H9 (cell line): ENCODE results near the gene ANXA4. TPM values are rescaled to one million over a fixed set of nuclear protein-coding genes. Genes with fewer than 3 reads are reported as not detected.

Experiments used
- DNase-seq: peaks from one replicate; pipeline ENCODE4 v3.0.0-alpha.2; 2017
- H2AFZ ChIP-seq: one replicate; pipeline ENCODE4 v1.6.1; 2013; ENCODE audit warnings: mild to moderate bottlenecking, low read length, control low read depth, moderate library complexity
- H2AK5ac ChIP-seq: 2 replicates; pipeline ENCODE4 v1.6.1; 2013; ENCODE audit warnings: low read length, control low read depth, mixed read lengths; ENCODE audit not compliant: insufficient read length
- H2BK120ac ChIP-seq: one replicate; pipeline ENCODE4 v1.6.1; 2013; ENCODE audit warnings: low read depth, mild to moderate bottlenecking, low read length, control low read depth, inconsistent platforms; ENCODE audit not compliant: poor library complexity, severe bottlenecking
- H2BK12ac ChIP-seq: 2 replicates; pipeline ENCODE4 v1.6.1; 2013; ENCODE audit warnings: low read length, control low read depth, mixed read lengths, low read depth; ENCODE audit not compliant: insufficient read length
- H2BK15ac ChIP-seq: 2 replicates; pipeline ENCODE4 v1.6.1; 2013; ENCODE audit warnings: low read depth, low read length, control low read depth
- H2BK20ac ChIP-seq: one replicate; pipeline ENCODE4 v1.6.1; 2013; ENCODE audit warnings: low read depth, mild to moderate bottlenecking, low read length, control low read depth, inconsistent platforms; ENCODE audit not compliant: poor library complexity, severe bottlenecking
- H2BK5ac ChIP-seq: 2 replicates; pipeline ENCODE4 v1.6.1; 2013; ENCODE audit warnings: low read length, control low read depth, mixed read lengths; ENCODE audit not compliant: insufficient read length
- H3K14ac ChIP-seq: 2 replicates; pipeline ENCODE4 v1.6.1; 2013; ENCODE audit warnings: low read length, control low read depth; ENCODE audit not compliant: insufficient read depth
- H3K18ac ChIP-seq: 2 replicates; pipeline ENCODE4 v1.6.1; 2013; ENCODE audit warnings: low read depth, mild to moderate bottlenecking, mixed read lengths, low read length, control low read depth; ENCODE audit not compliant: insufficient read length
- H3K23ac ChIP-seq: 2 replicates; pipeline ENCODE4 v1.6.1; 2013; ENCODE audit warnings: low read length, control low read depth, mixed read lengths, low read depth; ENCODE audit not compliant: insufficient read length
- H3K23me2 ChIP-seq: 2 replicates; pipeline ENCODE4 v1.6.1; 2013; ENCODE audit warnings: low read depth, mild to moderate bottlenecking, mixed read lengths, low read length, control low read depth; ENCODE audit not compliant: insufficient read length, poor library complexity, severe bottlenecking
- H3K27ac ChIP-seq: 2 replicates; pipeline ENCODE4 v1.5.1; 2013; ENCODE audit warnings: low read length, control low read depth, mixed read lengths, low read depth; ENCODE audit not compliant: insufficient read length
- H3K27me3 ChIP-seq: 2 replicates; pipeline ENCODE4 v1.6.1; 2013; ENCODE audit warnings: low read length, control low read depth, inconsistent platforms; ENCODE audit not compliant: insufficient read depth
- H3K4ac ChIP-seq: 2 replicates; pipeline ENCODE4 v1.6.1; 2013; ENCODE audit warnings: low read depth, mild to moderate bottlenecking, control low read depth, inconsistent platforms, low read length, moderate library complexity
- H3K4me1 ChIP-seq: 2 replicates; pipeline ENCODE4 v1.6.1; 2013; ENCODE audit warnings: low read length, control low read depth, inconsistent platforms; ENCODE audit not compliant: insufficient read depth
- H3K4me2 ChIP-seq: 2 replicates; pipeline ENCODE4 v1.6.1; 2013; ENCODE audit warnings: low read length, control low read depth, mixed read lengths; ENCODE audit not compliant: insufficient read length, insufficient read depth
- H3K56ac ChIP-seq: 2 replicates; pipeline ENCODE4 v1.6.1; 2013; ENCODE audit warnings: low read depth, mild to moderate bottlenecking, mixed read lengths, low read length, control low read depth; ENCODE audit not compliant: insufficient read length
- H3K79me1 ChIP-seq: 2 replicates; pipeline ENCODE4 v1.6.1; 2013; ENCODE audit warnings: low read depth, mild to moderate bottlenecking, moderate library complexity, low read length, control low read depth, inconsistent platforms; ENCODE audit not compliant: insufficient read depth, poor library complexity, severe bottlenecking
- H3K79me2 ChIP-seq: 2 replicates; pipeline ENCODE4 v1.6.1; 2013; ENCODE audit warnings: low read length, control low read depth, inconsistent platforms; ENCODE audit not compliant: insufficient read depth
- H3K9ac ChIP-seq: 2 replicates; pipeline ENCODE4 v1.6.1; 2013; ENCODE audit warnings: low read length, control low read depth, mixed read lengths; ENCODE audit not compliant: insufficient read length; ENCODE audit errors: extremely low read depth
- H3K9me3 ChIP-seq: one replicate; pipeline ENCODE4 v1.6.1; 2013; ENCODE audit warnings: low read depth, low read length, inconsistent platforms; ENCODE audit not compliant: control insufficient read depth
- H3T11ph ChIP-seq: one replicate; pipeline ENCODE4 v1.6.1; 2013; ENCODE audit warnings: mild to moderate bottlenecking, low read length, control low read depth, inconsistent platforms
- H4K20me1 ChIP-seq: one replicate; pipeline ENCODE4 v1.6.1; 2013; ENCODE audit not compliant: control insufficient read depth, insufficient read length, insufficient read depth
- H4K5ac ChIP-seq: 2 replicates; pipeline ENCODE4 v1.6.1; 2013; ENCODE audit warnings: low read depth, mild to moderate bottlenecking, mixed read lengths, low read length, control low read depth; ENCODE audit not compliant: insufficient read length
- H4K8ac ChIP-seq: replicated peaks from 2 replicates; pipeline ENCODE4 v1.6.1; 2013; ENCODE audit warnings: low read length, control low read depth, mixed read lengths, low read depth; ENCODE audit not compliant: insufficient read length
- H4K91ac ChIP-seq: 2 replicates; pipeline ENCODE4 v1.6.1; 2013; ENCODE audit warnings: low read depth, mild to moderate bottlenecking, moderate library complexity, mixed read lengths, low read length, control low read depth; ENCODE audit not compliant: insufficient read length
- H3K27ac Mint-ChIP-seq, 3 experiments: 2 replicates in 2 of 3; 3 replicates in 1 of 3; pipeline ENCODE4 v1.8.0; 2020 to 2021; ENCODE audit warnings: mixed read lengths in 3 of 3, mild to moderate bottlenecking in 1 of 3, moderate library complexity in 1 of 3
- H3K27me3 Mint-ChIP-seq: 2 replicates; pipeline ENCODE4 v1.8.0; 2021; ENCODE audit warnings: low read depth, mild to moderate bottlenecking, moderate library complexity, mixed read lengths
- H3K36me3 Mint-ChIP-seq, 3 experiments: 2 replicates in 2 of 3; 3 replicates in 1 of 3; pipeline ENCODE4 v1.8.0; 2020 to 2021; ENCODE audit warnings: low read depth in 3 of 3, mixed read lengths in 3 of 3; ENCODE audit not compliant: insufficient read depth in 1 of 3
- H3K4me1 Mint-ChIP-seq, 2 experiments: 2 replicates each; pipeline ENCODE4 v1.8.0; 2020; ENCODE audit warnings: mixed read lengths in 2 of 2
- H3K4me3 Mint-ChIP-seq, 2 experiments: 2 replicates in 1 of 2; 3 replicates in 1 of 2; pipeline ENCODE4 v1.8.0; 2020 to 2021; ENCODE audit warnings: mild to moderate bottlenecking in 2 of 2, mixed read lengths in 2 of 2, moderate library complexity in 1 of 2
- H3K9me3 Mint-ChIP-seq, 2 experiments: 2 replicates in 1 of 2; 3 replicates in 1 of 2; pipeline ENCODE4 v1.8.0; 2020; ENCODE audit warnings: mild to moderate bottlenecking in 2 of 2, mixed read lengths in 2 of 2, moderate library complexity in 1 of 2
- CTCF ChIP-seq: fragments of 200-600 bp; sonication (generic); conservative IDR thresholded peaks from 3 replicates; pipeline ENCODE4 v1.8.0; 2021; ENCODE audit warnings: antibody characterized with exemption, mild to moderate bottlenecking
- WGBS: extraction: QIAGEN DNeasy Blood & Tissue Kit; methylation state at CpG from one replicate; pipeline ENCODE4 v1.1.7; 2013; ENCODE audit warnings: missing lambda C conversion rate, low lambda C conversion rate, mixed read lengths; ENCODE audit not compliant: insufficient read length; ENCODE audit errors: extremely low coverage; 5-methylcytosine and 5-hydroxymethylcytosine counted together
- total RNA-seq: library from RNA; stranded (reverse); gene quantifications from 2 replicates; pipeline ENCODE4 v1.2.1, GENCODE V29; 2021

ANXA4 gene
- total RNA-seq, 1 experiment from 2014 or later, result 14.4 TPM

DNA sequence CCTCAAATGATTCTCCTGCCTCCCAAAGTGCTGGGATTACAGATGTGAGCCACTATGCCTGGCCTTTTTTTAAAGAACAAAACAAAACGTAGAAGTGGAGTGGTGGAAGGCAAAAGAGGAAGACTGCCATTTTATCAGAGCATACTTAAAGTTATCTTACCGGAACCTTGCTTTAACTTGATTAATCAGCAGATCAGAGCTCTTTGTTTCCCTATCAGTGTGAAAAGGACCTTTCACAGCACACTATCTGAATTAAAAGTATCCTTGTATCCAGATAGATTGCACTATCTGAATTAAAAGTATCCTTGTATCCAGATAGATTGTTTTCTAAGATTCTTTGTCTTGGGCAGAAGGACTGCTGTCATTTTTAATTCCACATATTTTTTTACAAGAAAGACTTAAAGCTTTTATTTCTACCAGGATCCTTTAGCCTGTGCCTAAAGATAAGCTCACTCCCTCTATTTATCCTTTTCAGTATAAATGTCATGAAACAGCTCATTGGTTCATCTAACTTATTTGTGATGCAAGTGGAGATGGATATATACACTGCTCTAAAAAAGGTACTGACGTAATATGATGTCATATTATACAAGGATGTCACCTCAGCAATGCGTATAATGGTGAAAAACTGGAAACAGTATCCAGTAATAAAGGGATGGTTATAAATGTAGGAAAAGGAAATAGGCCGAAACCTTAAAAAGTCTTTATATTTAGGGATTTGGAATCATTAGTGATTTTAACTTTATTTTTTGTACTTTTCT is 105.3 kb downstream of the ANXA4 start:
- Histone ChIP-seq H2BK120ac (no peak overlapping the region), H3K18ac (no peak overlapping the region), H3K56ac (no peak overlapping the region), H2AFZ (no peak overlapping the region), H2BK5ac (no peak overlapping the region), H2BK15ac (no peak overlapping the region), H3T11ph (no peak overlapping the region), H3K27me3 (no peaks in the 10 kb centered on the region), H4K8ac (no peak overlapping the region), H3K79me1 (no peaks in the 10 kb centered on the region), H4K5ac (no peak overlapping the region), H2BK20ac (no peak overlapping the region), H3K27ac (no peak overlapping the region), H3K23ac (no peak overlapping the region), H3K4ac (no peak overlapping the region), H3K4me1 (no peaks in the 10 kb centered on the region), H3K9ac (no peak overlapping the region), H2AK5ac (no peak overlapping the region), H4K20me1 (no peaks in the 10 kb centered on the region), H2BK12ac (no peak overlapping the region), H3K4me2 (no peak overlapping the region), H3K9me3 (no peaks in the 10 kb centered on the region), H3K79me2 (no peaks in the 10 kb centered on the region), H3K14ac (no peak overlapping the region), H3K23me2 (no peaks in the 10 kb centered on the region), H4K91ac (no peak overlapping the region)
- no peak for TF ChIP-seq CTCF
- Mint-ChIP-seq H3K9me3 (no peaks in the 10 kb centered on the region), H3K27ac (no peak overlapping the region), H3K27me3 (no peaks in the 10 kb centered on the region), H3K36me3 (peaks cover 3 to 51% (median 43%) of the 10 kb centered on the region in 3 experiments; a peak in 5 of 7 replicates), H3K4me1 (no peaks in the 10 kb centered on the region), H3K4me3 (no peak overlapping the region)
- DNase-seq, result no peak
- no CpG with 5 or more reads among the region's 5 CpGs for WGBS
